Adrenal gland (tissue), 5 donors: ENCODE data around the gene PYGB.

Experiments used
- CTCF ChIP-seq, 6 experiments: fragments of 450-650 bp in 4 of 6; fragments of 200-600 bp in 2 of 6; sonication (generic) in 1 of 6; IDR thresholded peaks; 1 replicate in 5 of 6; 2 replicates in 1 of 6; pipeline versions ENCODE4 v1.5.1 to v1.8.0; 2016 to 2021; ENCODE audit warnings: antibody characterized with exemption in 6 of 6, mild to moderate bottlenecking in 2 of 6, moderate library complexity in 1 of 6
- POLR2A ChIP-seq, 2 donors: fragments of 450-650 bp; IDR thresholded peaks; one replicate each; pipeline ENCODE4 v1.6.1; 2017; ENCODE audit warnings: antibody characterized with exemption in 2 of 2, mild to moderate bottlenecking in 2 of 2, moderate library complexity in 1 of 2
- donor health status: DM: no; HTN: no; CAD: no.

- TF ChIP-seq CTCF (IDR thresholded peaks at IDR 0.05) = no peak
- TF ChIP-seq POLR2A (IDR thresholded peaks at IDR 0.05) = no peak
These were observed 10.1 kb upstream of the PYGB start for GRCh38 chr20:25237610-25238318.
